Colonic mucosa (tissue), 4 donors: Measurements from ENCODE around the gene FASTKD2. TPM values are rescaled to one million over a fixed set of nuclear protein-coding genes. Genes with fewer than 3 reads are reported as not detected.
"Not testable (repeated sequence)": the region's sequence is repeated elsewhere in the genome, so short reads cannot be mapped to it uniquely, and the experiment has no call there.

ENCODE experiments used
- DNase-seq: peaks from one replicate; pipeline ENCODE4 v3.0.0-alpha.2; 2020
- H3K27ac ChIP-seq: fragments of 200-600 bp; one replicate; pipeline ENCODE4 v1.8.0; 2021
- H3K27me3 ChIP-seq: fragments of 200-600 bp; one replicate; pipeline ENCODE4 v1.8.0; 2021
- H3K36me3 ChIP-seq: fragments of 200-600 bp; one replicate; pipeline ENCODE4 v1.8.0; 2021
- H3K4me1 ChIP-seq: fragments of 200-600 bp; one replicate; pipeline ENCODE4 v1.8.0; 2021; ENCODE audit warnings: mild to moderate bottlenecking
- H3K4me3 ChIP-seq: fragments of 200-600 bp; one replicate; pipeline ENCODE4 v1.8.0; 2021
- H3K9ac ChIP-seq, 2 donors: one replicate each; pipeline ENCODE4 v1.7.0; 2013; ENCODE audit warnings: control low read depth in 2 of 2, low read depth in 2 of 2, low read length in 2 of 2
- H3K9me3 ChIP-seq: fragments of 200-600 bp; one replicate; pipeline ENCODE4 v1.8.0; 2021
- intact Hi-C: fragments of 100-400 bp; cut with DNase I; formaldehyde crosslinking; loops from one replicate; pipeline ENCODE4 v1.14.1; 2022
- total RNA-seq, 2 donors: library from RNA; stranded (reverse); fragmentation: NEBNext Ultra II Directional in 1 of 2; extraction: Animal tissue kit (Norgen Biotek cat#: 25700) in 1 of 2; gene quantifications; one replicate each; pipeline ENCODE4 v1.2.1, GENCODE V29; 2021
- TF ChIP-seq, protein P1 (sequence below): fragments of 200-600 bp; IDR thresholded peaks from one replicate; pipeline ENCODE4 v1.8.0; 2022; ENCODE audit warnings: antibody characterized with exemption, mild to moderate bottlenecking
- donor health status: healthy.
- donor health status: DM: no; HTN: no; CAD: no.
- donor health status: DM: no; HTN: no; CAD: no.

Gene FASTKD2
- total RNA-seq, 2 donors from 2014 or later: 18.1 to 23.8 TPM

DNA sequence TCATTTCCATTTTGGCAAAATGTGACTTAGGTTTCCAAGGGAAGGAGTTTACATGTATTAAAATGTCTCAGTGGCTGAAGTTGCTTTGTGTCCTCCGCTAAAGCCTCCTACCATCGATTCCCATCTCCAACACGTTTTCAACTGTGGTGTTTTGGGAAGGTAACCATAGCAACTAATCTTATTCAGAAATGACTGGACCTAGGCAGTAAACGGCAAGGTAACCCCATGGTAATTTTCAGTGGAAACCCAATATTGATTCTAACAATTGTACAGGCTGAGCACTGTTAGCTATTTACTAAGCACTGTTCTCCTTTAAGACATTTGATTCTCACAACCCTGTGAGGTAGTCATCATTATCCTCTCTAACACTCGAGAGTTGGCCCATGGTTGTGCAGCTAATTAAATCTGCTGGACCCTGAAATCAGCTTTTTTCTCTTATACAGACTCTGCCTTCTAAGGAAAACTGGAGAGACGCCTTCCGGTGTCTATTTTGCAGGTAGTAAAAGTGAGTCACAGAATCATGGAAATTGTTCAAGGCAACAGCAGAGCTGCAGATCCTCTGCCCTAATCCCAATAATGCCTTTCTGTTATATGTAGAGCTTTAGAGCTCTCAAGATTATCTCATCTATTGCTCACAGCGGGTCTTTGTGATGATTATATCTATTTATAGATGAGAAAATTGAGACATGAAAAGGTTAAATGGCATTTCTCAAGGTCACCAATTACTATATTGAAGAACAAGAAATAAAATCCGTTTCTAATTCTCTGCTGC is 36.2 kb downstream of the FASTKD2 start:
- DNase-seq: no peak
- Histone ChIP-seq H3K36me3 (no peaks in the 10 kb centered on the region), H3K9me3 (no peaks in the 10 kb centered on the region), H3K9ac (no peak overlapping the region), H3K4me3 (no peak overlapping the region), H3K27me3 (no peaks in the 10 kb centered on the region), H3K4me1 (no peaks in the 10 kb centered on the region), H3K27ac (no peak overlapping the region)
- TF ChIP-seq, protein P1, sequence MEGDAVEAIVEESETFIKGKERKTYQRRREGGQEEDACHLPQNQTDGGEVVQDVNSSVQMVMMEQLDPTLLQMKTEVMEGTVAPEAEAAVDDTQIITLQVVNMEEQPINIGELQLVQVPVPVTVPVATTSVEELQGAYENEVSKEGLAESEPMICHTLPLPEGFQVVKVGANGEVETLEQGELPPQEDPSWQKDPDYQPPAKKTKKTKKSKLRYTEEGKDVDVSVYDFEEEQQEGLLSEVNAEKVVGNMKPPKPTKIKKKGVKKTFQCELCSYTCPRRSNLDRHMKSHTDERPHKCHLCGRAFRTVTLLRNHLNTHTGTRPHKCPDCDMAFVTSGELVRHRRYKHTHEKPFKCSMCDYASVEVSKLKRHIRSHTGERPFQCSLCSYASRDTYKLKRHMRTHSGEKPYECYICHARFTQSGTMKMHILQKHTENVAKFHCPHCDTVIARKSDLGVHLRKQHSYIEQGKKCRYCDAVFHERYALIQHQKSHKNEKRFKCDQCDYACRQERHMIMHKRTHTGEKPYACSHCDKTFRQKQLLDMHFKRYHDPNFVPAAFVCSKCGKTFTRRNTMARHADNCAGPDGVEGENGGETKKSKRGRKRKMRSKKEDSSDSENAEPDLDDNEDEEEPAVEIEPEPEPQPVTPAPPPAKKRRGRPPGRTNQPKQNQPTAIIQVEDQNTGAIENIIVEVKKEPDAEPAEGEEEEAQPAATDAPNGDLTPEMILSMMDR: no peak
- intact Hi-C loops: loop anchor here (5.0 kb wide), 2 partner anchors 181 to 676 kb away; no protein-coding TSS in a partner anchor

DNA sequence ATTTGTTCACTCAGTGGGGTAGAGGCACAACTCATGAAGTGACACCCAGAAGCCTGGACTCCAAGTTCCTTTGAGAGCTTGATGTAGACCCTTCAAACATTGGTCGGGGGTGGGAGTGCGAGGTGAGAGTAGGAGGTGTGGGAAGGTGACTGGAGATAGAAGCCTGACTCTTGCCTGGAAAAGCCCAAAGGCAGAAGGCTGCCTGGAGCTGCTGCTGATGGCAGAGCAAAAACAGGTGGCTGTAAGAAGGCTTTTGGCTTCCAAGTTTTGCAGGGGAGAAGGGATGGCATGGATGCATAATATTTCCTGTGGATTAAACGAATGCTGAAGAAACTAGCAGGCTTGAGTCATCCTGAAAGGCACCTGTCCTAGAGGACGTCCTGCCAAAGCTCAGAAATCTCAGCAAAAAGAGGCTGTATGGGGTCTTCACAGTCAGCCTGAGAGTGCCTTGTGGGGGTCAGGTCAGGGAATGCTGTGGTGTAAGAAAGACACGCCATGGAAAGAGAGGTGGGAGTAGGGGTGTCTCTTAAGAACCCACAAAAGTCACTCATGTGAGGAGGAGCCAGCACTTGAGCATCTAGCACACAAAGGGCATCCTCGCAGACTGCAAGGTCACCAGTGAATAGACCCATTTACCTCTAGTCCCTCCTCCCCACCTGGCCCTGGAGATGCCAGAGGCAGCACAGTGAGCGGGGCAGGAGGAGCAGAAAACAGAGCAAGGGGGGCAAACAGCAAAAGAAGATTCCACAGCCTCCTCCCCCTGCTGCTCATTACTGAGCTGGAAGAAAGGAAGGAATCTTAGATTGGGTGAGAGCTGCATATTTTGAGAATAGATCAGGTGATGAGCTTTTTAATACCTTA is 37.5 kb downstream of the FASTKD2 start:
- Histone ChIP-seq H3K36me3 (no peaks in the 10 kb centered on the region), H3K4me1 (no peaks in the 10 kb centered on the region), H3K27me3 (no peaks in the 10 kb centered on the region), H3K4me3 (no peak overlapping the region), H3K27ac (no peak overlapping the region), H3K9ac (no peak overlapping the region), H3K9me3 (no peaks in the 10 kb centered on the region)
- intact Hi-C loops: loop anchor here (5.0 kb wide), 2 partner anchors 179 to 674 kb away; no protein-coding TSS in a partner anchor
- TF ChIP-seq, protein P1: no peak
- no peak for DNase-seq

DNA sequence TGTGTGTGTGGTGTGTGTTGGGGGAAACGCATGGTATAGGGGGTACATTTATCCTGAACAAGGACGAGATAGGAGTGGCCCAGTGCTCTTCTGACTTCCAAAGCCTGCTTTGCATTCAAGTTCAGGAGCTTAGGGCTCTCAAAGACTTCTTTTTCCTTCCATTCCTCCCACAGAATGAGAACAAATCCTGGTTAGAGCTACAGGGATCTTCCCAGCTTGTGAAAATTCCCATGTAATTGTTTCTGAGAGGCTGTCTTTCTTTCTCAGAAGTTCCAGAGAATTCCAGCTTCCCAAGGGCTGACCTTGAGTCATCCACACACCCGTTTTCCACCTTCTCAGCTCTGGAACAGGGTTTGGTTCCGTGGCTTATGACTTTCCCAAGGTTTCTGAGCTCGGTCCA is 38.9 kb downstream of the FASTKD2 start:
- H3K27me3 ChIP-seq: no peaks in the 10 kb centered on the region
- H3K4me3 ChIP-seq: no peak overlapping the region
- H3K9ac ChIP-seq: no peak overlapping the region
- no peak overlapping the region for H3K27ac ChIP-seq
- no peaks in the 10 kb centered on the region for H3K36me3 ChIP-seq
- DNase-seq: no peak
- intact Hi-C loops: loop anchor here (5.0 kb wide), 2 partner anchors 178 to 673 kb away; no protein-coding TSS in a partner anchor
- no peaks in the 10 kb centered on the region for H3K9me3 ChIP-seq
- TF ChIP-seq, protein P1: no peak
- no peaks in the 10 kb centered on the region for H3K4me1 ChIP-seq

DNA sequence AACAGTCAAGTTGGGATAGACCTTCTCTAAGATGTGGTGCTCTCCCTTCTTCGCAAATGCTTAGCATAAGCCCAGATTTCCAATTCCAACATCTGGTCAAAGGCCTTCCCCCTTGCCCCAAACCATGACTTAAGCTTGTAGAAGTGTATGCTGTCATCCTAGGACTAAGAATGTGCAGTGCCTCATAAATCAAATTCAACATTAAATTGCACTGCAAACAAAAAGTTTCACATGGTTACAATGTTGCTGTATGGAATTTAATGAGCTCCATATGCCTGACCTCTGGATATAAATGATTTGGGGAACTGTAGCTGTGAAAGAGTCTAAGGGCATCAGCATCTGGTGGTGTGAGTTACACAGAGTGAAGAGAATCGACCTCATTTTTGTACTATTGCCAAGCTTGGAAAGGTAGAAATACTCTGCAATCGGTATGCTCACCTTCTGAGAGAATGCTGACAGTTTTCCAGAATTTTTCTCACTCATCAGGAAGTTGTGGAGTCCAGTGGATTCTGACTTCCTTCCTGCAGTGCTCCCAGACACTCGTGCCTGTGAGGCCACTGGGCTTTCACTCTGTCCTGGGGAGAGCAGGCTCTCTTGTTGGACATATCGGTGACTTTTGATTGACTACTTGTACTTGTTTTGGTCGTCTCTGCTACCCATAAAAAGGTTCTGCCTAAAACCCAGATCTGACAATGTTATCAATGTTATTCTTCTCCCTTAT is 40.6 kb downstream of the FASTKD2 start:
- H3K27ac ChIP-seq: no peak overlapping the region
- TF ChIP-seq, protein P1: no peak
- no peak overlapping the region for H3K4me3 ChIP-seq
- no peaks in the 10 kb centered on the region for H3K9me3 ChIP-seq
- H3K36me3 ChIP-seq: no peaks in the 10 kb centered on the region
- no peaks in the 10 kb centered on the region for H3K27me3 ChIP-seq
- no peak for DNase-seq
- intact Hi-C loops: no loop called here
- no peak overlapping the region for H3K9ac ChIP-seq
- H3K4me1 ChIP-seq: no peaks in the 10 kb centered on the region

DNA sequence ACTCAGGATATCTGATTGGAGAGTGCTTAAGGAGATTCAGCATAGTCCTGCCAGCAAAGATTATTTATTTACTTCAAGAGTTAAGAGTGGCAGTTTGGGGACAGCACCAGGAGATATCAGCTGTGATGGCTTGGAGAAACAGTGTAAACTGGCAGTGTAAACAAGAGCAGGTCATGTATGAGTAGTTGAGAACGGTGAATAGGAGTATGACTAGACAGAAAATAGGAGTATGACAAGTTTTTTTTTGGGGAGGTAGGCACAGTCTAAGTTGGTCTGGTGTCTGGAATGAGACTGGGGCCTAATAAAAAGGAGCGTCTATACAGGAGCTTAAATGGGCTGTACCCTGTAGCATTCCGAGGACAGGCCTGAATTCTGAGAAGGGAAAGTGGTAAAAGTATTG is 42.2 kb downstream of the FASTKD2 start:
- H3K36me3 ChIP-seq, intact Hi-C loops: not testable (repeated sequence)

DNA sequence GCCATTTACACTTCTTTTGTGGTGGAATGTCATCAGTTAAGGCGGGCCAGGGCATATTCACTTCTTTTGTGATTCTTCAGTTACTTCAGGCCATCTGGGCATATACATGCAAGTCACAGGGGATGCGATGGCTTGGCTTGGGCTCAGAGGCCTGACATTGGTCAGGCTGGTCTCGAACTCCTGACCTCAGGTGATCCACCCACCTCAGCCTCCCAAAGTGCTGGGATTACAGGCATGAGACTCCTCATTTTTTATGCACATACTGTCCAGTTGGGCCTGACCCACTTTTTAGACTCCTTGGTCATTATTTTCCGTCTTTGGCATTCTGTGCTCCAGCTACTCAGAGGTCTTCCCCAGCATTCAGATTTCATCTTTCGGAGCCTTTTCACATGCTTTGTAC is 47.1 kb downstream of the FASTKD2 start:
- H3K4me3 ChIP-seq, H3K36me3 ChIP-seq, H3K9ac ChIP-seq, H3K27ac ChIP-seq, H3K27me3 ChIP-seq, H3K9me3 ChIP-seq, DNase-seq, H3K4me1 ChIP-seq, intact Hi-C loops: not testable (repeated sequence)

More for the DNA sequence above, 42.2 kb downstream of the FASTKD2 start:
- not testable (repeated sequence) for H3K9me3 ChIP-seq, H3K4me3 ChIP-seq, H3K27ac ChIP-seq, H3K27me3 ChIP-seq, H3K4me1 ChIP-seq, DNase-seq, H3K9ac ChIP-seq
